Naive thymus-derived CD4-positive, alpha-beta T cell (primary cell): ENCODE measurements around the gene NOG. TPM values are rescaled to one million over a fixed set of nuclear protein-coding genes. Genes with fewer than 3 reads are reported as not detected.

Source experiments
- ATAC-seq: fragments of 150-1000 bp; cut with Tn5 transposase; 2 replicates; pipeline ENCODE4 v1.10.0; 2021; ENCODE audit warnings: mild to moderate bottlenecking, moderate library complexity
- CTCF ChIA-PET: fragments of 350-600 bp; sonication (Branson Sonifier 250); formaldehyde crosslinking; loops from one replicate; lab custom pipeline; 2021; ENCODE audit warnings: antibody characterized with exemption; lab: Charles Lee
- POLR2A ChIA-PET: fragments of 350-600 bp; sonication (Branson Sonifier 250); formaldehyde crosslinking; loops from one replicate; lab custom pipeline; 2021; ENCODE audit warnings: antibody characterized with exemption, inconsistent platforms; lab: Charles Lee
- DNase-seq, 9 donors: peaks; one replicate each; pipeline versions ENCODE4 v3.0.0 to v3.0.0-alpha.2; 2020 to 2022; ENCODE audit warnings: mixed read lengths in 1 of 9
- H3K27ac ChIP-seq: one replicate; pipeline ENCODE4 v1.7.0; 2013; ENCODE audit warnings: mild to moderate bottlenecking, low read depth, low read length, moderate library complexity
- H3K27me3 ChIP-seq, 2 donors: one replicate each; pipeline ENCODE4 v1.7.0; 2013; ENCODE audit warnings: low read length in 2 of 2, mild to moderate bottlenecking in 2 of 2, moderate library complexity in 2 of 2; ENCODE audit not compliant: control insufficient read depth in 2 of 2, insufficient read depth in 2 of 2
- H3K36me3 ChIP-seq, 3 experiments: 1 replicate in 2 of 3; 2 replicates in 1 of 3; pipeline ENCODE4 v1.7.0; 2013; ENCODE audit warnings: low read length in 3 of 3, mild to moderate bottlenecking in 3 of 3, moderate library complexity in 1 of 3; ENCODE audit not compliant: insufficient read depth in 3 of 3, control insufficient read depth in 2 of 3
- H3K4me1 ChIP-seq, 2 donors: one replicate each; pipeline ENCODE4 v1.7.0; 2013; ENCODE audit warnings: low read length in 2 of 2, mild to moderate bottlenecking in 2 of 2, moderate library complexity in 1 of 2; ENCODE audit not compliant: control insufficient read depth in 2 of 2, insufficient read depth in 2 of 2
- H3K4me3 ChIP-seq: 2 replicates; pipeline ENCODE4 v1.7.0; 2013; ENCODE audit warnings: mild to moderate bottlenecking, low read length
- H3K9me3 ChIP-seq, 3 experiments: 1 replicate in 2 of 3; 2 replicates in 1 of 3; pipeline ENCODE4 v1.7.0; 2013; ENCODE audit warnings: low read length in 3 of 3; ENCODE audit not compliant: control insufficient read depth in 2 of 3
- H3K27ac Mint-ChIP-seq, 9 donors: one replicate each; pipeline ENCODE4 v1.8.0; 2020 to 2022; ENCODE audit warnings: mixed read lengths in 9 of 9, mild to moderate bottlenecking in 8 of 9, moderate library complexity in 5 of 9, inconsistent platforms in 2 of 9
- H3K27me3 Mint-ChIP-seq, 5 donors: one replicate each; pipeline ENCODE4 v1.8.0; 2021 to 2022; ENCODE audit warnings: mixed read lengths in 5 of 5, mild to moderate bottlenecking in 1 of 5
- H3K36me3 Mint-ChIP-seq, 5 donors: one replicate each; pipeline ENCODE4 v1.8.0; 2020 to 2022; ENCODE audit warnings: mixed read lengths in 5 of 5, mild to moderate bottlenecking in 3 of 5, inconsistent platforms in 1 of 5
- H3K4me1 Mint-ChIP-seq, 7 donors: one replicate each; pipeline ENCODE4 v1.8.0; 2020 to 2022; ENCODE audit warnings: mixed read lengths in 7 of 7, mild to moderate bottlenecking in 3 of 7, inconsistent platforms in 1 of 7
- H3K4me3 Mint-ChIP-seq, 10 donors: one replicate each; pipeline ENCODE4 v1.8.0; 2020 to 2022; ENCODE audit warnings: mild to moderate bottlenecking in 10 of 10, mixed read lengths in 10 of 10, moderate library complexity in 6 of 10, inconsistent platforms in 2 of 10
- H3K9me3 Mint-ChIP-seq, 11 donors: one replicate each; pipeline ENCODE4 v1.8.0; 2020 to 2022; ENCODE audit warnings: mixed read lengths in 11 of 11, mild to moderate bottlenecking in 4 of 11, inconsistent platforms in 1 of 11, moderate library complexity in 1 of 11
- intact Hi-C, 2 donors: fragments of 100-400 bp; cut with micrococcal nuclease; formaldehyde crosslinking; loops; one replicate each; pipeline ENCODE4 v1.15.1; 2023
- polyA plus RNA-seq, 2 donors: library from polyadenylated mRNA; unstranded; fragments of 300-500 nt; fragmentation: Illumina TruSeq; gene quantifications; one replicate each; pipeline ENCODE4 v1.2.3, GENCODE V29; 2021
- total RNA-seq, 6 experiments: library from RNA in 5 of 6; stranded (reverse) in 5 of 6; gene quantifications; 1 replicate in 5 of 6; 2 replicates in 1 of 6; pipeline ENCODE4 v1.2.3 and lab custom pipeline; 2021 to 2026

NOG gene
- total and polyA plus RNA-seq, 7 experiments from 2014 or later = 0.12 to 169 (median 65.1) TPM

DNA sequence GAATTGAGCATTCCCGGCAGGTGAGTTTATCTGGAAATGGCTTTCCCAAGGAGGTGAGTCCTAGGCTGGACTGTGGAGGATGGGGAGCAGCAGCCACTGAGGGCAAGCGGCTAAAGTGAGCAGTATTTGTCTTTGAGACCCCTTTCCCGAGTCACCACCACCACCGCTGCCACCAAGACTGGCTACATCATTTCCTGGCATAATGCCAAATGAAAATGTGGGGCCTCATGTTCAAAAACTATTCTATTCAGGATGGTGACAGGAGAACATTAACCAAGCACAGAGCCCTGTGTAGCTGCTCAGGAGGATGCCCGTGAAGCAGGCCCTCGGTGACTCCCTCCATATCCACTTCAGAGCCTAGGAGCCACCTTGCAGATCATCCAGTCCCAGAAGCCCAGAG lies 46.0 kb downstream of the NOG start:
- H3K27me3 ChIP-seq = no peaks in the 10 kb centered on the region
- DNase-seq (no peak), ATAC-seq (no peak)
- intact Hi-C loops = no loop called here
- Mint-ChIP-seq H3K9me3 (peaks cover 0 to 4% (median 0%) of the 10 kb centered on the region in 11 donors), H3K4me1 (peaks cover 0 to 30% (median 20%) of the 10 kb centered on the region in 7 donors), H3K36me3 (no peaks in the 10 kb centered on the region), H3K27ac (no peak overlapping the region), H3K27me3 (peaks cover 0 to 15% (median 0%) of the 10 kb centered on the region in 5 donors), H3K4me3 (no peak overlapping the region)
- H3K4me1 ChIP-seq = no peaks in the 10 kb centered on the region
- H3K27ac ChIP-seq = no peak overlapping the region
- ChIA-PET CTCF (interaction anchor here (0.6 to 2.9 kb wide), 8 partner anchors 10 to 162 kb away, joined by 3 to 29 read pairs (median 5); partner anchors contain the start of gene NOG), POLR2A (interaction anchor here (0.8 to 1.5 kb wide), 2 partner anchors 9 to 10 kb away, joined by 3 read pairs; no protein-coding TSS in a partner anchor)
- H3K9me3 ChIP-seq = no peaks in the 10 kb centered on the region
- no peaks in the 10 kb centered on the region for H3K36me3 ChIP-seq
- H3K4me3 ChIP-seq = no peak overlapping the region

DNA sequence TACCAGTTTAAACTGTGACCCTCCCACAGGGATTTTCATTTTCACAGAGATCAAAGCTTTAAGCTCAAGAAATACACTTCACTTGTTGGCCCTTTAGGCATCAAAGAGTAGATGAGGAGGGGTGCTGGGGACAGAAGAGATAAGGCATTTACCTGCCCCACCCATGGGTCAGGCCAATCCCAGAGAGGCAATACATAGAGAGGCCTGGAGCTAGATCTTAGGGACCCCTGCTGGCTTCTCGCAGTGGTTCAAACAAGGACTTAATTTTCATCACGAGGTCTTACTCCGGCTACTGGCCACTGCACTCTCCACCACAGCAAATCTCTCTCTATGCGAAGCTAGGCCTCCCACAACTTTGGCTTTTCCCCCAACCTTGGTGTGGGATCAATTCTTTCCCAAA lies 46.6 kb downstream of the NOG start:
- Mint-ChIP-seq H3K9me3 (peaks cover 0 to 4% (median 0%) of the 10 kb centered on the region in 11 donors), H3K4me3 (no peak overlapping the region), H3K36me3 (no peaks in the 10 kb centered on the region), H3K27ac (peak overlapping the region in 1 of 9 donors; percentile 3), H3K4me1 (peaks cover 0 to 35% (median 22%) of the 10 kb centered on the region in 7 donors), H3K27me3 (peaks cover 0 to 15% (median 0%) of the 10 kb centered on the region in 5 donors)
- H3K4me1 ChIP-seq = no peaks in the 10 kb centered on the region
- ATAC-seq = no peak
- no peaks in the 10 kb centered on the region for H3K36me3 ChIP-seq
- DNase-seq = peak in 1 of 9 donors; percentile 13
- H3K27me3 ChIP-seq = no peaks in the 10 kb centered on the region
- no peak overlapping the region for H3K27ac ChIP-seq
- CTCF ChIA-PET = interaction anchor here (0.6 to 2.9 kb wide), 13 partner anchors 10 to 162 kb away, joined by 3 to 29 read pairs (median 4); partner anchors contain the start of gene NOG
- intact Hi-C loops = loop anchor here in 1 of 2 donors (1.0 kb wide), 3 partner anchors 14 to 140 kb away; partner anchors contain the start of gene NOG
- no peak overlapping the region for H3K4me3 ChIP-seq
- POLR2A ChIA-PET = interaction anchor here (0.8 to 1.5 kb wide), 2 partner anchors 9 to 10 kb away, joined by 3 read pairs; no protein-coding TSS in a partner anchor
- H3K9me3 ChIP-seq = no peaks in the 10 kb centered on the region

DNA sequence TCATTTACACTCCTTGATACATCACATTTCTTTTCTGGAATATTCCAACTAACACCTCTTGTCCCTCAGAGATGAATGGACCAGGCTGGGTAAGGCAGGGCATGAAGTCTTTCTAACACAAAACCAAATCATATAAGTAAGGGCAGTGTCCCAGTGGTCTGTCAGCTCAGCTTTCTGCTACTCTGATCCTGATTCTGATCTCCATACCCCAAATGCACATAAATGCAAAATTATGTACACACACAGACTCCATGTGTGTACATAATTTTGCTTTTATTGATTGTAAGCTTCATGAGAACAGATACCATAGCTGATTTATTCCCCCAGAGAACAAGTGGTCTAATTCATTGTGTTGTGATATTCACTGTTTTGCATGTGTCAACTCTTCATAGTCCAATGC lies 47.9 kb downstream of the NOG start:
- peaks cover 0 to 40% (median 22%) of the 10 kb centered on the region in 7 donors for H3K4me1 Mint-ChIP-seq
- ChIA-PET CTCF (interaction anchor here (1.4 to 2.9 kb wide), 3 partner anchors 12 to 48 kb away, joined by 3 to 29 read pairs (median 6); partner anchors contain the start of gene NOG), POLR2A (interaction anchor here (1.0 kb wide), 1 partner anchor 36 kb away, joined by 3 read pairs; no protein-coding TSS in a partner anchor)
- Histone ChIP-seq H3K4me3 (no peak overlapping the region), H3K36me3 (no peaks in the 10 kb centered on the region), H3K4me1 (no peaks in the 10 kb centered on the region), H3K27me3 (no peaks in the 10 kb centered on the region), H3K9me3 (no peaks in the 10 kb centered on the region), H3K27ac (no peak overlapping the region)
- no peaks in the 10 kb centered on the region for H3K36me3 Mint-ChIP-seq
- H3K9me3 Mint-ChIP-seq = peaks cover 0 to 4% (median 0%) of the 10 kb centered on the region in 11 donors
- H3K27me3 Mint-ChIP-seq = peaks cover 0 to 20% (median 0%) of the 10 kb centered on the region in 5 donors
- ATAC-seq (no peak), DNase-seq (no peak)
- no peak overlapping the region for H3K27ac Mint-ChIP-seq
- intact Hi-C loops = no loop called here
- no peak overlapping the region for H3K4me3 Mint-ChIP-seq

DNA sequence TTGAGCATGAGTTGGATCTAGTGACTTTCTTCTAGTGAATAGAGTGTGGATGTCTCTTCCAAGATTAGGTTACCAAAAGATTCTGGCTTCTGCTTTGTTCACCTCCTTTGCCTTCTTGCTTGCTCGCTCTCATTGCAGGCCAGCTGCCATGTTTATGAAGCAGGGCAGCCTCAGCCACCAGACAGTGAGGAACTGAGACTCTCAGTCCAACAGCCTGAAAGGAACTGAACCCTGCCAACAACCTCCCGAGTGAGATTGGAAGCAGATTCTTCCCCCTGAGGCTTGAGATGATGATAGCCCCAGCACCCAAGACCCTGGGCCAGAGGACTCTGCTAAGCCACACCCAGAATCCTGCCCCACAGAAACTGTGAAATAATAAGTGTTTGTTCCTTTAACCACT lies 48.4 kb downstream of the NOG start:
- H3K4me3 ChIP-seq = no peak overlapping the region
- peaks cover 0 to 4% (median 0%) of the 10 kb centered on the region in 11 donors for H3K9me3 Mint-ChIP-seq
- H3K4me1 Mint-ChIP-seq = peaks cover 0 to 40% (median 22%) of the 10 kb centered on the region in 7 donors
- H3K36me3 Mint-ChIP-seq = no peaks in the 10 kb centered on the region
- H3K36me3 ChIP-seq = no peaks in the 10 kb centered on the region
- H3K27me3 Mint-ChIP-seq = peaks cover 0 to 20% (median 0%) of the 10 kb centered on the region in 5 donors
- DNase-seq (no peak), ATAC-seq (no peak)
- no peaks in the 10 kb centered on the region for H3K4me1 ChIP-seq
- H3K27ac ChIP-seq = no peak overlapping the region
- H3K27ac Mint-ChIP-seq = no peak overlapping the region
- ChIA-PET CTCF (interaction anchor here (2.1 kb wide), 1 partner anchor 19 kb away, joined by 6 read pairs; no protein-coding TSS in a partner anchor), POLR2A (interaction anchor here (1.0 kb wide), 1 partner anchor 36 kb away, joined by 3 read pairs; no protein-coding TSS in a partner anchor)
- no peaks in the 10 kb centered on the region for H3K9me3 ChIP-seq
- H3K27me3 ChIP-seq = no peaks in the 10 kb centered on the region
- no peak overlapping the region for H3K4me3 Mint-ChIP-seq
- intact Hi-C loops = no loop called here

DNA sequence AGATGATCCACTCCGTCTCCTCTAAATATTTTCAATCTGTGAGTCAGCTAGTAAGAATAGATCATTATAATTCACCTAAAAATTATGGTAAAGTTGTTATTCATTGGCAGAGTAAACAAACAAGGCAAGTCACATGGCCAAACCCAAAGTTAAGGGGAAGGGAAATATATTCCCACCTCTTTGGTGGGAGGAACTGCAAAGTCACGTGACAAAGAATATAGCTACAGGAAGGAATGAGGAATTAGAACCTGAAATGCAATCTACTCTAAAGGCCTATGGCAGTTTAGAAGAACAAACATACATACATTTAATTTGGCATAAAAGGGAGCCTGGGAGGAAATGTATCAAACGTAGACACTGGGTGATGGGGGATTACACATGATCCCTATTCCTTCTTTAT lies 48.9 kb downstream of the NOG start:
- Histone ChIP-seq H3K4me1 (no peaks in the 10 kb centered on the region), H3K27me3 (no peaks in the 10 kb centered on the region), H3K4me3 (no peak overlapping the region), H3K27ac (no peak overlapping the region), H3K36me3 (no peaks in the 10 kb centered on the region), H3K9me3 (no peaks in the 10 kb centered on the region)
- Mint-ChIP-seq H3K4me1 (peaks cover 0 to 40% (median 22%) of the 10 kb centered on the region in 7 donors), H3K27me3 (peaks cover 0 to 23% (median 0%) of the 10 kb centered on the region in 5 donors), H3K36me3 (no peaks in the 10 kb centered on the region), H3K9me3 (peaks cover 0 to 4% (median 0%) of the 10 kb centered on the region in 11 donors), H3K27ac (no peak overlapping the region), H3K4me3 (no peak overlapping the region)
- intact Hi-C loops = no loop called here
- DNase-seq = no peak
- ChIA-PET CTCF (no interaction called here), POLR2A (no interaction called here)
- ATAC-seq = no peak

Other genes with a start within 250 kb of the NOG start
- gene C17orf67, start 240.2 kb downstream of the NOG start, total RNA-seq = 1 to 10 TPM; 3.6 to 9.1 (median 5.4) TPM
- gene C17orf67, start 240.2 kb downstream of the NOG start, polyA plus RNA-seq = 1 to 10 TPM; 1.1 to 1.6 TPM
- 10 to 100 TPM; 23.7 to 39.2 (median 35.6) TPM for gene DGKE, start 240.5 kb downstream of the NOG start, total RNA-seq
- 1 to 10 TPM; 5.0 to 7.1 TPM for gene DGKE, start 240.5 kb downstream of the NOG start, polyA plus RNA-seq